IMR-90 (cell line): ENCODE data around the gene C10orf88. TPM values are rescaled to one million over a fixed set of nuclear protein-coding genes. Genes with fewer than 3 reads are reported as not detected.

ENCODE experiments used
- ATAC-seq: fragments of 200-7000 bp; cut with Tn5 transposase; 2 replicates; pipeline ENCODE4 v1.9.1; 2020; ENCODE audit warnings: low read depth, mild to moderate bottlenecking, moderate library complexity
- BruUV-seq: library from RNA; stranded (reverse); fragments of 400-500 nt; replicated peaks from 2 replicates; lab custom pipeline; 2021; lab: Mats Ljungman, UMichigan
- CTCF ChIA-PET: fragments of 300-600 bp; formaldehyde crosslinking; extraction: SDS; loops from one replicate; lab custom pipeline; 2021; ENCODE audit warnings: antibody characterized with exemption; lab: Yijun Ruan, JAX
- POLR2A ChIA-PET: fragments of 300-600 bp; sonication (Branson Sonifier 250); formaldehyde crosslinking; loops from one replicate; lab custom pipeline; 2022; ENCODE audit warnings: antibody characterized with exemption; ENCODE audit not compliant: unreplicated experiment; lab: Charles Lee
- DNase-seq: peaks from one replicate; pipeline ENCODE4 v3.0.0; 2013
- H2AFZ ChIP-seq: replicated peaks from 2 replicates; pipeline ENCODE3; 2013; ENCODE audit warnings: low read length, mild to moderate bottlenecking; ENCODE audit not compliant: poor library complexity
- H2AK5ac ChIP-seq: 2 replicates; pipeline ENCODE4 v1.6.1; 2013; ENCODE audit warnings: low read depth, low read length, inconsistent platforms
- H2AK9ac ChIP-seq: replicated peaks from 2 replicates; pipeline ENCODE3; 2013; ENCODE audit warnings: mild to moderate bottlenecking, low read depth, low read length, moderate library complexity; ENCODE audit not compliant: poor library complexity
- H2BK120ac ChIP-seq: 2 replicates; pipeline ENCODE4 v1.6.1; 2013; ENCODE audit warnings: low read depth, low read length, inconsistent platforms
- H2BK15ac ChIP-seq: 3 replicates; pipeline ENCODE4 v1.6.1; 2013; ENCODE audit warnings: low read depth, low read length, inconsistent platforms
- H2BK20ac ChIP-seq: 2 replicates; pipeline ENCODE4 v1.6.1; 2013; ENCODE audit warnings: low read depth, mild to moderate bottlenecking, inconsistent platforms, low read length, moderate library complexity
- H2BK5ac ChIP-seq: 2 replicates; pipeline ENCODE4 v1.6.1; 2013; ENCODE audit warnings: mild to moderate bottlenecking, low read depth, low read length, inconsistent platforms; ENCODE audit not compliant: poor library complexity, severe bottlenecking
- H3K14ac ChIP-seq: replicated peaks from 2 replicates; pipeline ENCODE4 v1.6.1; 2013; ENCODE audit warnings: low read depth, low read length, inconsistent platforms
- H3K18ac ChIP-seq: 2 replicates; pipeline ENCODE4 v1.6.1; 2013; ENCODE audit warnings: low read depth, low read length, control low read depth
- H3K23ac ChIP-seq: 2 replicates; pipeline ENCODE4 v1.6.1; 2013; ENCODE audit warnings: low read depth, low read length, inconsistent platforms
- H3K27ac ChIP-seq: 2 replicates; pipeline ENCODE4 v1.5.1; 2013; ENCODE audit warnings: mild to moderate bottlenecking, control low read depth, low read length; ENCODE audit not compliant: insufficient read depth
- H3K27me3 ChIP-seq: 2 replicates; pipeline ENCODE4 v1.6.1; 2013; ENCODE audit warnings: low read length; ENCODE audit not compliant: control insufficient read depth, insufficient read depth
- H3K36me3 ChIP-seq: 2 replicates; pipeline ENCODE4 v1.6.1; 2013; ENCODE audit warnings: low read length, mixed read lengths; ENCODE audit not compliant: control insufficient read depth, insufficient read depth
- H3K4ac ChIP-seq: 2 replicates; pipeline ENCODE4 v1.6.1; 2013; ENCODE audit warnings: low read depth, low read length, inconsistent platforms
- H3K4me1 ChIP-seq: 2 replicates; pipeline ENCODE4 v1.6.1; 2013; ENCODE audit warnings: low read length, mixed read lengths; ENCODE audit not compliant: control insufficient read depth, insufficient read depth
- H3K4me2 ChIP-seq: 2 replicates; pipeline ENCODE4 v1.6.1; 2013; ENCODE audit warnings: low read depth, mild to moderate bottlenecking, control low read depth, low read length, moderate library complexity
- H3K4me3 ChIP-seq: 2 replicates; pipeline ENCODE4 v1.5.1; 2013; ENCODE audit warnings: low read depth, mild to moderate bottlenecking, control low read depth, low read length, moderate library complexity; ENCODE audit not compliant: insufficient read depth
- H3K56ac ChIP-seq: 2 replicates; pipeline ENCODE4 v1.6.1; 2013; ENCODE audit warnings: low read length, inconsistent platforms; ENCODE audit not compliant: insufficient read depth; ENCODE audit errors: extremely low read depth
- H3K79me1 ChIP-seq, 2 experiments: 2 replicates each; pipeline ENCODE4 v1.6.1; 2013; ENCODE audit warnings: low read length in 2 of 2, inconsistent platforms in 1 of 2, low read depth in 1 of 2
- H3K9ac ChIP-seq: 2 replicates; pipeline ENCODE4 v1.6.1; 2013; ENCODE audit warnings: low read depth, low read length, control low read depth
- H3K9me1 ChIP-seq: 2 replicates; pipeline ENCODE4 v1.6.1; 2013; ENCODE audit warnings: low read length, inconsistent platforms; ENCODE audit not compliant: insufficient read depth
- H3K9me3 ChIP-seq: 2 replicates; pipeline ENCODE4 v1.6.1; 2013; ENCODE audit warnings: low read length; ENCODE audit not compliant: control insufficient read depth, insufficient read depth
- H4K20me1 ChIP-seq: 2 replicates; pipeline ENCODE4 v1.6.1; 2013; ENCODE audit warnings: low read length, inconsistent platforms; ENCODE audit not compliant: insufficient read depth
- H4K5ac ChIP-seq: 2 replicates; pipeline ENCODE4 v1.6.1; 2013; ENCODE audit warnings: mild to moderate bottlenecking, low read depth, low read length, control low read depth
- H4K8ac ChIP-seq, 2 experiments: 2 replicates each; pipeline ENCODE4 v1.6.1; 2013; ENCODE audit warnings: low read depth in 2 of 2, low read length in 2 of 2, control low read depth in 1 of 2, inconsistent platforms in 1 of 2
- H4K91ac ChIP-seq: 2 replicates; pipeline ENCODE4 v1.6.1; 2013; ENCODE audit warnings: low read depth, low read length, inconsistent platforms; ENCODE audit not compliant: insufficient read depth
- BHLHE40 ChIP-seq: fragments of 150-350 bp; IDR thresholded peaks from 2 replicates; pipeline ENCODE4 v1.6.1; 2016; ENCODE audit warnings: mild to moderate bottlenecking, low read depth, low read length
- CEBPB ChIP-seq: IDR thresholded peaks from 2 replicates; pipeline ENCODE4 v1.6.1; 2012; ENCODE audit warnings: low read depth, low read length, improper control_type of control experiment
- CHD1 ChIP-seq: IDR thresholded peaks from 2 replicates; pipeline ENCODE4 v1.6.1; 2012; ENCODE audit warnings: low read depth, low read length, improper control_type of control experiment
- FOS ChIP-seq: fragments of 150-350 bp; IDR thresholded peaks from 2 replicates; pipeline ENCODE4 v1.6.1; 2016; ENCODE audit warnings: low read depth, low read length
- MAFK ChIP-seq: IDR thresholded peaks from 2 replicates; pipeline ENCODE4 v1.6.1; 2012; ENCODE audit warnings: low read depth, low read length, improper control_type of control experiment
- MAZ ChIP-seq: IDR thresholded peaks from 2 replicates; pipeline ENCODE4 v1.6.1; 2012; ENCODE audit warnings: low read depth, mild to moderate bottlenecking, low read length, improper control_type of control experiment, moderate library complexity, borderline replicate concordance
- MXI1 ChIP-seq: IDR thresholded peaks from 2 replicates; pipeline ENCODE4 v1.6.1; 2012; ENCODE audit warnings: low read depth, mild to moderate bottlenecking, low read length, moderate library complexity, borderline replicate concordance
- NFE2L2 ChIP-seq: fragments of 150-350 bp; IDR thresholded peaks from 2 replicates; pipeline ENCODE4 v1.6.1; 2016; ENCODE audit warnings: low read depth, mild to moderate bottlenecking, low read length
- POLR2A ChIP-seq: IDR thresholded peaks from 2 replicates; pipeline ENCODE4 v1.6.1; 2012; ENCODE audit warnings: mild to moderate bottlenecking, low read depth, low read length
- RAD21 ChIP-seq: IDR thresholded peaks from 2 replicates; pipeline ENCODE4 v1.6.1; 2012; ENCODE audit warnings: low read length, improper control_type of control experiment
- RCOR1 ChIP-seq: IDR thresholded peaks from 2 replicates; pipeline ENCODE4 v1.6.1; 2012; ENCODE audit warnings: mild to moderate bottlenecking, low read length, improper control_type of control experiment; ENCODE audit not compliant: insufficient replicate concordance
- RFX5 ChIP-seq: IDR thresholded peaks from 2 replicates; pipeline ENCODE4 v1.8.0; 2012; ENCODE audit warnings: low read depth, mild to moderate bottlenecking, low read length, moderate library complexity
- SMC3 ChIP-seq: fragments of 150-350 bp; IDR thresholded peaks from 2 replicates; pipeline ENCODE4 v1.6.1; 2016; ENCODE audit warnings: low read depth, mild to moderate bottlenecking, antibody characterized with exemption, low read length, moderate library complexity
- WGBS, 2 experiments: methylation state at CpG; one replicate each; pipeline versions ENCODE4 v1.1.5 to v1.1.7; 2013; ENCODE audit warnings: missing lambda C conversion rate in 2 of 2; ENCODE audit not compliant: insufficient read length in 1 of 2; ENCODE audit errors: extremely low coverage in 2 of 2; 5-methylcytosine and 5-hydroxymethylcytosine counted together
- dilution Hi-C: fragments of 300-500 bp; cut with HindIII; formaldehyde crosslinking; loops from one replicate; pipeline ENCODE4 v1.14.3; 2018; ENCODE audit warnings: low sequenced_read_pairs; ENCODE audit not compliant: unreplicated experiment
- in situ Hi-C: fragments of 300-500 bp; cut with MboI; formaldehyde crosslinking; loops from 3 replicates; pipeline ENCODE4 v1.14.3; 2019; ENCODE audit warnings: low sequenced_read_pairs, inconsistent platforms, mixed read lengths
- intact Hi-C: fragments of 100-400 bp; cut with micrococcal nuclease; formaldehyde crosslinking; loops from 2 replicates; pipeline ENCODE4 v1.10.0; 2022
- polyA plus RNA-seq, 3 experiments: library from polyadenylated mRNA; depleted of rRNA; stranded (reverse); fragments of >200 nt; gene quantifications; 2 replicates each; pipeline ENCODE4 v1.2.3, GENCODE V29; 2012; ENCODE audit warnings: low replicate concordance in 1 of 3
- total RNA-seq: library from RNA; depleted of rRNA; stranded (reverse); fragments of >200 nt; gene quantifications from 2 replicates; pipeline ENCODE4 v1.2.3, GENCODE V29; 2012
- TF ChIP-seq, protein P1 (sequence below): fragments of 150-350 bp; IDR thresholded peaks from 2 replicates; pipeline ENCODE4 v1.6.1; 2017; ENCODE audit warnings: mild to moderate bottlenecking, antibody characterized with exemption, low read length, low read depth
- TF ChIP-seq, protein P2 (sequence below): fragments of 150-350 bp; IDR thresholded peaks from 2 replicates; pipeline ENCODE4 v1.6.1; 2016; ENCODE audit warnings: low read depth, mild to moderate bottlenecking, low read length, moderate library complexity, borderline replicate concordance
- TF ChIP-seq, protein P3 (sequence below): conservative IDR thresholded peaks from 2 replicates; pipeline ENCODE4 v1.5.1; 2012; ENCODE audit warnings: mild to moderate bottlenecking, low read depth, low read length, improper control_type of control experiment

The C10orf88 gene
- total and polyA plus RNA-seq, 2 of the 4 experiments (the other 2 are of a cell fraction) = 5.9 to 12.2 TPM

DNA sequence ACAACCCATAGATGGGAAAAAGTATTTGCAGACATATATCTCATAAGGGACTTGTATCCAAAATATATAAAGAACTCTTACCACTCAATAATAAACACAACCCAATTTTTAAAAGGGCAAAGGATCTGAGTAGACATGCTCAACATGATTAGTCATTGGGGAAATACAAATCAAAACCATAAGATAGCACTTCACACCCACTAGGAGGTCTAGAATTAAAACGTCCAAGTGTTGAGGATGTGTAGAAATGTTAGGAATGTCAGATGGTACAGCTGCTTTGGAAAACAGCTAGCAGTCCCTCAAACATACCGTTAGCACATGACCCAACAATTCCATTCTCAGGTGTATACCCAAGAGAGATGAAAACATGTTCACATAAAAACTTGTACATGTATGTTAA is 34.5 kb upstream of the C10orf88 start:
- ChIA-PET POLR2A (no interaction called here), CTCF (no interaction called here)
- no peak overlapping the region for H2BK15ac ChIP-seq
- no peak overlapping the region for H2BK5ac ChIP-seq
- no peaks in the 10 kb centered on the region for H3K4me1 ChIP-seq
- no peaks in the 10 kb centered on the region; the same call in 1 of the 2 replicates for H3K9me1 ChIP-seq
- no peak overlapping the region for H3K23ac ChIP-seq
- H3K27me3 ChIP-seq = no peaks in the 10 kb centered on the region
- no CpG with 5 or more reads among the region's 2 CpGs for WGBS, 2 experiments
- DNase-seq (no peak), ATAC-seq (no peak)
- H3K79me1 ChIP-seq = no peaks in the 10 kb centered on the region
- BruUV-seq = no TSS peak
- H3K36me3 ChIP-seq = peaks cover 3% of the 10 kb centered on the region
- no peak overlapping the region for H2AFZ ChIP-seq
- H4K20me1 ChIP-seq = no peaks in the 10 kb centered on the region
- intact Hi-C loops = loop anchor here (10.0 kb wide), 1 partner anchor 344 kb away; no protein-coding TSS in a partner anchor
- H3K27ac ChIP-seq = no peak overlapping the region
- H3K18ac ChIP-seq = no peak overlapping the region
- no peak overlapping the region for H2BK20ac ChIP-seq
- H4K91ac ChIP-seq = no peak overlapping the region
- H3K4me2 ChIP-seq = no peak overlapping the region
- H2AK5ac ChIP-seq = no peak overlapping the region
- H3K9me3 ChIP-seq = no peaks in the 10 kb centered on the region
- no peak overlapping the region for H3K14ac ChIP-seq
- no peak for TF ChIP-seq NFE2L2
- TF ChIP-seq FOS = no peak
- TF ChIP-seq MAFK = no peak
- TF ChIP-seq, protein P1, sequence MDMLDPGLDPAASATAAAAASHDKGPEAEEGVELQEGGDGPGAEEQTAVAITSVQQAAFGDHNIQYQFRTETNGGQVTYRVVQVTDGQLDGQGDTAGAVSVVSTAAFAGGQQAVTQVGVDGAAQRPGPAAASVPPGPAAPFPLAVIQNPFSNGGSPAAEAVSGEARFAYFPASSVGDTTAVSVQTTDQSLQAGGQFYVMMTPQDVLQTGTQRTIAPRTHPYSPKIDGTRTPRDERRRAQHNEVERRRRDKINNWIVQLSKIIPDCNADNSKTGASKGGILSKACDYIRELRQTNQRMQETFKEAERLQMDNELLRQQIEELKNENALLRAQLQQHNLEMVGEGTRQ = no peak
- TF ChIP-seq, protein P2, sequence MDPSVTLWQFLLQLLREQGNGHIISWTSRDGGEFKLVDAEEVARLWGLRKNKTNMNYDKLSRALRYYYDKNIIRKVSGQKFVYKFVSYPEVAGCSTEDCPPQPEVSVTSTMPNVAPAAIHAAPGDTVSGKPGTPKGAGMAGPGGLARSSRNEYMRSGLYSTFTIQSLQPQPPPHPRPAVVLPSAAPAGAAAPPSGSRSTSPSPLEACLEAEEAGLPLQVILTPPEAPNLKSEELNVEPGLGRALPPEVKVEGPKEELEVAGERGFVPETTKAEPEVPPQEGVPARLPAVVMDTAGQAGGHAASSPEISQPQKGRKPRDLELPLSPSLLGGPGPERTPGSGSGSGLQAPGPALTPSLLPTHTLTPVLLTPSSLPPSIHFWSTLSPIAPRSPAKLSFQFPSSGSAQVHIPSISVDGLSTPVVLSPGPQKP = no peak
- TF ChIP-seq MXI1 = no peak
- no peak for TF ChIP-seq SMC3
- TF ChIP-seq RFX5 = no peak
- TF ChIP-seq BHLHE40 = no peak
- TF ChIP-seq RCOR1 = no peak
- TF ChIP-seq CEBPB = no peak
- TF ChIP-seq, protein P3, sequence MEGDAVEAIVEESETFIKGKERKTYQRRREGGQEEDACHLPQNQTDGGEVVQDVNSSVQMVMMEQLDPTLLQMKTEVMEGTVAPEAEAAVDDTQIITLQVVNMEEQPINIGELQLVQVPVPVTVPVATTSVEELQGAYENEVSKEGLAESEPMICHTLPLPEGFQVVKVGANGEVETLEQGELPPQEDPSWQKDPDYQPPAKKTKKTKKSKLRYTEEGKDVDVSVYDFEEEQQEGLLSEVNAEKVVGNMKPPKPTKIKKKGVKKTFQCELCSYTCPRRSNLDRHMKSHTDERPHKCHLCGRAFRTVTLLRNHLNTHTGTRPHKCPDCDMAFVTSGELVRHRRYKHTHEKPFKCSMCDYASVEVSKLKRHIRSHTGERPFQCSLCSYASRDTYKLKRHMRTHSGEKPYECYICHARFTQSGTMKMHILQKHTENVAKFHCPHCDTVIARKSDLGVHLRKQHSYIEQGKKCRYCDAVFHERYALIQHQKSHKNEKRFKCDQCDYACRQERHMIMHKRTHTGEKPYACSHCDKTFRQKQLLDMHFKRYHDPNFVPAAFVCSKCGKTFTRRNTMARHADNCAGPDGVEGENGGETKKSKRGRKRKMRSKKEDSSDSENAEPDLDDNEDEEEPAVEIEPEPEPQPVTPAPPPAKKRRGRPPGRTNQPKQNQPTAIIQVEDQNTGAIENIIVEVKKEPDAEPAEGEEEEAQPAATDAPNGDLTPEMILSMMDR = no peak
- no peak for TF ChIP-seq MAZ
- TF ChIP-seq POLR2A = no peak
- no peak for TF ChIP-seq RAD21
- no peak for TF ChIP-seq CHD1
- H3K9ac ChIP-seq = no peak overlapping the region
- no peak overlapping the region for H3K4ac ChIP-seq
- in situ Hi-C loops = no loop called here
- no peak overlapping the region for H4K5ac ChIP-seq
- no peak overlapping the region for H3K4me3 ChIP-seq
- no peak overlapping the region for H3K56ac ChIP-seq
- no peak overlapping the region for H2AK9ac ChIP-seq
- dilution Hi-C loops = no loop called here
- no peak overlapping the region for H4K8ac ChIP-seq
- H2BK120ac ChIP-seq = no peak overlapping the region
